GM19468 (cell line): ENCODE results near the gene GMDS.

Experiments used
- ATAC-seq: cut with Tn5 transposase; IDR thresholded peaks from one replicate; pipeline ENCODE4 v1.9.1; 2021; ENCODE audit warnings: mild to moderate bottlenecking, moderate library complexity, moderate number of reproducible peaks; ENCODE audit not compliant: unreplicated experiment; ENCODE audit errors: extremely low read depth

GMDS gene

GRCh38 chr6:1631251-1631650 is 614.2 kb downstream of the GMDS start:
- ATAC-seq, result no peak

GRCh38 chr6:1630771-1631217 is 614.6 kb downstream of the GMDS start:
- no peak for ATAC-seq

DNA sequence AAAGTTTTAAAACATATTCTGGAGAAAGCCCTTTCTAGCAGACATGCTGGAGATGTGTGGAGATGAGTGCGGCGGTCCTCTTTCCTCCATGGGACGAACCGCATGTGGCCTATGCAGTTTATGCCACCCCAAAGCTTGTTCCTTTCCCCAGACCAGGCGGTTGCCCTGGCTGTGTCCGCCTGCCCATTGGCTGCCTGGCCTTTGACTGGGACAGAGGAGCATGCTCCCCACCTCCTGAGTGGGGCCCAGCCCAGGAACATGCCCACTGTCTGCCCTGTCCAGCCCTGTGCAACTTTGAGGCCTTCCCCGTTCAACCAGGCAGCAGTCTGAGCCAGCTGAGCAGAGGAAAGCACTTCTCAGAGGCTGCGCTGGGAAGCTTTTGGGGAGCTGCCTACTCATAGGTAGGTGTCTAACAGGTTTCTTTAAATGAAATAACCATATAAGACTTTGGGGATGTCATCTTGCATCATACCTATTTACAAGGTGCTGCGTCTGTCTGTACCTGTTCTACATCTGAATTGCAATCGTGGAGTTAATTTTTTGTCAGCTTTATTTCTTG is 615.1 kb downstream of the GMDS start:
- ATAC-seq, result no peak

- no peak for ATAC-seq
Observed at GRCh38 chr6:1629316-1629715, 616.1 kb downstream of the GMDS start.

GRCh38 chr6:1627827-1628560 is 617.4 kb downstream of the GMDS start:
- ATAC-seq, result no peak

DNA sequence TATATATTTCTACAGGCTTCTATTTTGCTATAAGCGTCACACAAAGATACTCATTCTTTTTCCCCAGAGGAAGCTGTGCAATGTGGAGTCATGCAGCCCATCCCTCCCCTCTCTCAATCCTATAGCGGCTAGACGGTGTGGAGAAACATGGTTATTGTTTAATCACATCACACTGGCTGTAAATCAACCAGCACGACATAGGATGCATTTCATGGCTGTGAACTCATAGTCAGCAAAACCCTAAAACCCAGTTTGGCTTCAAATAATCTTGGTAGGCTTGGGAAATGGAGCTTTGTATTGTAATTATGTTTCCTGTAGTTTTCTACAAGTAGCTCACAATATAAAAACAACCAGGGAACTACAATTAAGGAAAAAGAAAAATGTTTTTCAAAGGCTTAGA is 618.9 kb downstream of the GMDS start:
- no peak for ATAC-seq

DNA sequence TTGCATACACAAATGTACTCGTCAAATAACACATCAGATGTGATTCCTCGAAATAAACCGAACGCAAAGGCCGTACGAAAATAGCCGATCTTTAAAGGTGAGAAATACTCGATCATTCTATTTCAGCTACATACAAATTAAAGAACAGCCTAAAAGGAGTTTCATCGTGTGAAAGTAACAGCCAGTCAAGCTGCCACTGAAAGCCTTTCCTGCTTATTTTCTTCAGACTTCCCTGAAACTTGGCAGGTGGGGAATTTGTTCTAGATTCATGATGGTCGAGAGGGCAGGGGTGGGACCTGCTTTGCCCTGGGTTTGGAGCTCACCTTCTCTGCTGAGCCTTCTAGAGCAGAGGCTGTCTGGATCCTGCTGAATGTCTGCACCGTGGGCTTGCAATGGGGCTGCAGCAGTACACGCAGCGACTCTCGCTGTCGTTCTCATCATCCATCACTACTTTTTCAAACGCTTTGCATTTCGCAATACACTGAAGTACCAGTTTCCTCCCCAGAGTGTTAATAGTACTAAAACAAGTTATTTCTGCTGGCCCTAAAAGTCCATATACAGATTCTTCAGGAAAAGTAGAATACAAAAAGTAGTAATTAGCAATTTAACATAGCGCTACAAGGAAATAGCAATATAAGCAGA is 619.5 kb downstream of the GMDS start:
- ATAC-seq, result no peak

DNA sequence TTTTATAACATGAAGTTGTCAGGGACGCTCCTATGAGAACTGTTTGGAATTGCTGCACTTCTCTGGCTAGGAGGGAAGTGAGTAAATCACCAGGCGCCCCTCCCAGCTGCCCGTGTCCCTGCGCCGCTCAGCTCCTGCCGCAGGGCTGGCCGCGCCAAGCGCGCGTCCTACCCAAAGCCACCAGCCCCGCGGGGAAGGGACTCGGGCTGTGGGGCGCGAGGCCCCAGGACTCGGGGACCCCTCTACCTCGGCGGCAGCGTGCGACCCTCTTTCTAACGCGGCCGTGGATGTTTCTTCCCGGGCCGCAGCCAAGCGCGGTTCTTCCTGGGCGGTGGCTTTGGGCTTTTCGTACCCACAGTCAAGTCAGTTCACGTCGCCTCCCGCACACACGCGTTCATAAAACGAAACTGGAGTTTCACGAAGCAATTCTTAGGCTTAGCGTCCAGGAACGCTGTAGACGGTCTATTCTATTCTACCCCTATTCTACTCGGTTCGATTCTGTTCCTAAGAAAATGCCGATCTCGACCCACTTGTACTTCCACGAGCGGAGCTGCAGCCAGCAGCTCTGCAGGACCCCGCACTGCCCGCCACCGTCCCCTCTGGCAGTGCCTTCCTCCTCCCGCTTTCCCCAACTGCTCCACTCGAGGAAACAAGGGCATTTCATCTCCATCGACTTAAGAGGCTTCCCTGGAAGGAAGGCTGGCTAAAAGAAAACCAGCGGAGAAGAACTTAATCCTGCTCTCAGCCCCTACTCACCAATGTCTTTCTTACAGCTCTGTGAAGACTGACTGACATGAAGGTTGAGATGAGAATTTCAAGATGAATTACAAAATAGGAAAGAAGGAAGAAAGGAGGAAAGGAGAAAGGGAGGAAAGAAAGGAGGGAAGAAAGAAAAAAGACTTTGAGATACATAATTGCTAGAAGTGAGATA is 620.3 kb downstream of the GMDS start:
- no peak for ATAC-seq

GRCh38 chr6:1624058-1624850 is 621.2 kb downstream of the GMDS start:
- ATAC-seq, result peak; percentile 68

DNA sequence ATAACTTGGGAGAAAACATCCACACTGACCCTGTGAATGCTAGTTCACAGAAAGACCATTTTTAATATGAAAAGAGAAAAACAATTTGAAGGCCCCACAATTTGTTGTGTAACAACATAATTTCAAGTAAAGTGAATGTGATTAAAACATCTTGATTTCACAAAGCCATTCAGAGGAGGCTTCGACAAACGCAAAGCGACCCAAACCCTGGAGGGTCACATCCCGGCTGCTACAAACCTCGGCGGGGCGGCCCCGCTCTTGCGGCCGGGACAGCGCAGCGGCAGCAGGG is 621.7 kb downstream of the GMDS start:
- no peak for ATAC-seq

DNA sequence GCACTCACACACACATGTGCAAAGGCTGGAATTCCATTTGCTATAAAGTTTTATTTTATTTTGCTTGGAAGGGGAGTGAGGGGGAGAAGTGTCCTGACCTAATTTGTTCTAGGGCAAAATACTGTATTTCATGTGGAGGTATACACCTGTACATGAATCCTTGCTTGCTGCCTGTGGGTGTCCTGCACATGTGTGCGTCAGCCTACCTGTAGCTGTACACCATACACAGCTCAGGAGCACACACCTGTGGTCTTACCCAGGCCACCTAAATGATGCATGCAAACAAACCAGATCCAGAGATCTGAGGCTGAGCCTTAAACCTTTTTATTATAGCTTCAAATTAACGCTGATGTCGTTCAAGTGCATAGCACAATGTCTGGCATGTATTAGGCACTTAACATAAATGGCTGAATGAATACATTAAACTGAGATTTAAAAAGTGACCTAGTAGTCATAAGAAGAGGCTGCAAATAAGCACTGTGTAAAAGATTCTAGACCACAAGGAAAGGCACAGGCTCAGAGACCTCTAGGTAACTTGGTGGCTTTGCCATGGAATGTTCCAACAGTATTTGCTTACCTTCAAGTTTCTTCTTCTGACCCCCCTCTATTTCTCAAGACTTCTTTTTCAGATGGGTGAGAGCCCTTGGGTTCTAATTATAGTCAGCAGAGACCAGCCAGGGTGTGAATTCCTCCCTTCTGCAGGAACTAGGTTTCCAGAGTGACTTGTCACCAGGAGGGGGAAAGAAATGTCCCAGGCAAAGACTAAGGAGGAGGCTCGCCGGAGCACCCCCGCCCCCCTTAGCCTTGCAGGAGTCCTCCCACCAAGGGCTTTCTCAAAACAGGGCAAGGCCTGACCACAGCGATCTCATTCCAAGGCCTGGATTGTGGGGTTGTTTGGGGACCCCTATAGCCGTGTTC is 622.3 kb downstream of the GMDS start:
- no peak for ATAC-seq

GRCh38 chr6:1622220-1622850 is 623.1 kb downstream of the GMDS start:
- no peak for ATAC-seq

DNA sequence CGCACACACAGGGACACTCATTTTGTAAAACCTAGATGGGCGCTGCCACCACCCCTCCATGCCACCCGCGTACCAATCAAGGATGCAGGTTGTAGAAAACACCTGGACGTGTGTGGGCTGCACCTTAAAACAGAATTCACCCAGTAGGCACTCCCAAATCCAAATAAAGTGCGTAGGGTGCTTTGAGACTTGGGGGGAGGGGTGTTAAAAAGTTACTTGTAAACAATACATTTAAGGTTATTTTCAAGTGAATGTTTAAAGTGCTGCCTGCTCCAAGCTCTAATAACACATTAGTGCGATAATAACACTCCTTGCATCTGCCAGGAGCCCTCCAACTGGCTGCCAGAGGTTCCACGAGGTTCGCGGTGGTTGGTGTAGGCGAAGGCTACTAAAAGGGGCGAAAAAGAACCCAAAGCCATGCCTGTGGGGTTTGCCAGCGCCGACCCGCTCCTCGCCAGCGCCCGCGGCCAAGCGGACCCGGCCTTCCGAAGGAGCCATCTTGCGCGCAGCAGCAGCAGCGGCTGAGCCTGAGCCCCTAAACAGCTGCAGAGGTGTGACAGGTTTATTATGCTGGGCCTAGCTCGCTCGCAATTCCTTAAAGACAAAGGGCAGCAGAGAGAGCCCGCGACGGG is 624.2 kb downstream of the GMDS start:
- ATAC-seq, result no peak

- no peak for ATAC-seq
Observed at GRCh38 chr6:1620504-1621069, 624.8 kb downstream of the GMDS start.

- no peak for ATAC-seq
Observed at GRCh38 chr6:1619673-1620503, 625.5 kb downstream of the GMDS start.

DNA sequence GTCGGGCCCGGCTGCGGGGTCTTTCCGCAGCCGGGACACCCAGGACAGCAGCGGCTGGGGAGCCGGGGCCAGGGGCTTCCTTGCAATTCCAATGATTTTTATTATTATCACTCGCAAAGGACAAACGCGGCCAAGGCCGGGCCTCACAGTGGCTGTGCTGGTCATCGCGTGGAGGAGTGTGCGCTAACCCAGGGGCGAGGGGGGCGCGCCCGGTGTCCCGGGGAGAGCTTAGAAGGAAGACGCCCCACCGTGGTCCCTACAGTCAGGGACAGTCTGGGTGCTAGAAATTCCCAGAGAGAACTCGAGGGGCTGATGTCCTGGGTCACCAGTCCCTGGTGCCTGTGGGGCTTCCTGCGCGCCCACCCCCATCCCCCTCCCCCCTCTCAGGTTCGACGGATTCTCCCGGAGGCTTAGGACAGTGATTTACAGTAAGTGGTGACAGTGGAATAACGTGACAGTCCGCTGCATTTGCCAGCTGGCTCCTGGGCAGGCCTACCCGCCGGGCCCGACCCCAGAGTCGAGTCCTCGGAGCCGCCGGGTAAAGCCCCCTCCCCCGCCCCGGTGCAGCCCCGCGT is 626.2 kb downstream of the GMDS start:
- no peak for ATAC-seq
